K562 (cell line): ENCODE results near the gene BBS5. TPM values are rescaled to one million over a fixed set of nuclear protein-coding genes. Genes with fewer than 3 reads are reported as not detected.

Experiments
- FIP1L1 ChIP-seq: fragments of 200-400 bp; formaldehyde crosslinking; IDR thresholded peaks from 2 replicates; pipeline ENCODE4 v1.6.1; 2018; ENCODE audit warnings: mild to moderate bottlenecking, low read depth, low read length; ENCODE audit not compliant: poor library complexity, severe bottlenecking
- ID3 ChIP-seq, 2 experiments: fragments of 250-450 bp in 1 of 2; fragments of 450-650 bp in 1 of 2; sonication (Bioruptor Pico) in 1 of 2; IDR thresholded peaks; 2 replicates each; pipeline versions ENCODE4 v1.6.1 to v1.8.0; 2016 to 2021; ENCODE audit warnings: mild to moderate bottlenecking in 2 of 2, moderate library complexity in 2 of 2, missing compliant biosample characterization in 1 of 2, missing genetic modification characterization in 1 of 2
- JUN ChIP-seq, 2 experiments: sonication (generic) in 1 of 2; formaldehyde crosslinking in 1 of 2; IDR thresholded peaks; 2 replicates each; pipeline versions ENCODE4 v1.6.1 to v1.8.0; 2012 to 2022; ENCODE audit warnings: borderline replicate concordance in 2 of 2, mild to moderate bottlenecking in 2 of 2, improper control_type of control experiment in 1 of 2, low read depth in 1 of 2, low read length in 1 of 2, missing genetic modification reagents in 1 of 2
- MTA1 ChIP-seq: fragments of 450-650 bp; IDR thresholded peaks from 2 replicates; pipeline ENCODE4 v1.6.1; 2017; ENCODE audit warnings: borderline replicate concordance
- RREB1 ChIP-seq: fragments of 250-450 bp; sonication (Bioruptor Pico); IDR thresholded peaks from 2 replicates; pipeline ENCODE4 v1.4.0; 2020
- VEZF1 ChIP-seq: fragments of 200-800 bp; sonication (Bioruptor generic); IDR thresholded peaks from 2 replicates; pipeline ENCODE4 v1.6.1; 2017; ENCODE audit warnings: missing genetic modification characterization, missing compliant biosample characterization
- ZNF143 ChIP-seq: sonication (generic); formaldehyde crosslinking; IDR thresholded peaks from 2 replicates; pipeline ENCODE4 v1.9.0; 2022; ENCODE audit warnings: mild to moderate bottlenecking, missing genetic modification reagents
- ZNF609 ChIP-seq: sonication (generic); formaldehyde crosslinking; IDR thresholded peaks from 2 replicates; pipeline ENCODE4 v1.8.1; 2023; ENCODE audit warnings: missing genetic modification reagents, mild to moderate bottlenecking, borderline replicate concordance
- ZNF707 ChIP-seq: fragments of 250-450 bp; sonication (Bioruptor Pico); conservative IDR thresholded peaks from 2 replicates; pipeline ENCODE4 v1.8.0; 2022; ENCODE audit warnings: inconsistent platforms, mild to moderate bottlenecking, moderate library complexity
- polyA plus RNA-seq, 8 experiments: library from polyadenylated mRNA; depleted of rRNA in 4 of 8; stranded (reverse) in 5 of 8; unstranded in 3 of 8; fragments of >200 nt; fragmentation: Nextera tagmentation in 2 of 8; fragmentation: Illumina TruSeq in 1 of 8; extraction: Ambion mirVana in 2 of 8; extraction: Trizol in 1 of 8; gene quantifications; 2 replicates each; pipeline versions ENCODE4 v1.2.1 to v1.2.3, GENCODE V29; 2011 to 2014; ENCODE audit warnings: inconsistent platforms in 1 of 8, missing spikeins in 1 of 8
- total RNA-seq, 7 experiments: library from RNA; depleted of rRNA in 6 of 7; stranded (reverse); fragments of >200 nt in 6 of 7; fragmentation: Illumina TruSeq in 2 of 7; extraction: Trizol in 2 of 7; gene quantifications; 2 replicates each; pipeline versions ENCODE4 v1.2.1 to v1.2.3, GENCODE V29; 2011 to 2021; ENCODE audit warnings: low replicate concordance in 1 of 7

The BBS5 gene
- total and polyA plus RNA-seq, 9 of the 15 experiments (the other 6 are each of a cell fraction or from before 2014, with no cell fraction given) = 0.48 to 6.9 (median 4.3) TPM

- TF ChIP-seq ZNF143 (CRISPR knock-in tag) (0 out of 2 replicates have a peak, but pooled peaks have one; percentile 43), FIP1L1 (peak; percentile 82), ID3 (CRISPR knock-in tag; IDR thresholded peaks at IDR 0.05) (no peak), ID3 (tag; IDR thresholded peaks at IDR 0.05) (peak; percentile 82), ZNF609 (CRISPR knock-in tag) (0 out of 2 replicates have a peak, but pooled peaks have one; percentile 40), JUN (IDR thresholded peaks at IDR 0.05; ENCODE audit: borderline replicate concordance, low read depth, low read length) (no peak), JUN (CRISPR knock-in tag; IDR thresholded peaks at IDR 0.05; ENCODE audit: borderline replicate concordance) (peak; percentile 83; the same call in 1 of the 2 replicates), ZNF707 (CRISPR knock-in tag) (peak; percentile 45; the same call in 1 of the 2 replicates), MTA1 (peak; percentile 95), RREB1 (peak; percentile 93), VEZF1 (CRISPR knock-in tag) (no peak; the same call in 1 of the 2 replicates)
Observed at GRCh38 chr2:169479257-169480078, at the start of gene BBS5 (continued).
